ENCODE data around the gene ZGPAT.

DNA sequence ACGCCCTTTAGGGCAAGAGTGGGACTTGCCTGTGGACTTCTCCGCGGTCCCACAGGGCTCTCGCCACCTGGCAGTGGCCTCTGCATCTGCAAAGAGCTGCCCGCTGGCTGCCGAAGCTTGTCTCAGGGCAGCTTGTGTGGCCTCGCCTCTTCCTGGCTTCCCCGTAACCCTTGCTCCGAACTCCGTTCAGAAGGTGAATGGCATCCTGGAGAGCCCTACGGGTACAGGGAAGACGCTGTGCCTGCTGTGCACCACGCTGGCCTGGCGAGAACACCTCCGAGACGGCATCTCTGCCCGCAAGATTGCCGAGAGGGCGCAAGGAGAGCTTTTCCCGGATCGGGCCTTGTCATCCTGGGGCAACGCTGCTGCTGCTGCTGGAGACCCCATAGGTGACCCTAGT, 46.7 kb upstream of the ZGPAT start:
- TF ChIP-seq YY1 (IDR thresholded peaks at IDR 0.05; ENCODE audit: insufficient read depth, insufficient read length), result no peak
- no peak for TF ChIP-seq SUZ12 (IDR thresholded peaks at IDR 0.05; ENCODE audit: extremely low read depth, insufficient read depth, insufficient read length)
- TF ChIP-seq ZNF274 (IDR thresholded peaks at IDR 0.05; ENCODE audit: low read depth, low read length), result no peak
